ENCODE data around the gene ARHGAP32.

The ARHGAP32 gene

DNA sequence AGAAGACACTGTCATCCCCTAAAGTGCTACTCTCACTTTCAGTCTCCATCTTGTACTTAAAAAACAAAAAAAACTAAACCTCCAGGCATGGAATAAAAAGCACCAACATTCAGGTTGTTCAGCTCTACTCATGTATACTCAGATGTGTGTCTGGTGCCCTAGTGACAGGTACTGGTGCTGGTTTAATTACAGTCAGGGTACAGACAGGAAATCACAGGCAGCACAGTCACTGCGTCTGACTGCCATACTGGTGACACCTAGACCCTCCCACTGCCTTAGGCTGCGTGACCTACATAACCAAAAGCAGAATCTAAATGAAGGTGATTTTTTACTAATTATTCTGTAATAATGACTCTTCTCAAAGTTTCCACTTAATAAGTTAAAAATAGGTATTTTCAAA lies at the start of gene ARHGAP32:
ARHGAP32 (minus strand) TSS at position 176 of the 400 bp plus-strand sequence; CDS start at position 49, 127 bp downstream.
- DNase-seq (ENCODE audit: low read depth in 2 of 2) = no peak

DNA sequence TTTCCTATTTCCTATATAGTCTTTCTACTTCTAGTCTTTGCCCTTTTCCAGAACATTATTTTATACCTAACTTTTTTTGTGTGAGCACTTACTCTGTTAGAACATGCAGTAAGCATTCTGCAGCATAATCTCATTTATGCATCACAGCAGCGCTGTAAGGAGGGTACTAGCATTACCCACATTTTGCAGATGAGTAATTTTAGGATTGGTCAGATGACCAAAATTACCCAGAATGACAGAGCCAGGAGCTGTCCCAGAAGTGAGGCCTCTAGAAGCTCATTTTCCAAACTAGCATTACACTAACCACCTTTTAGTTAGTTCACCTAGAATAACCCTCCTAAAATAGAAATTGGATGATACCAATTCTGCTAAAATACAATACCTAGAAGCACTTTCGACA lies 47.1 kb upstream of the ARHGAP32 start:
- DNase-seq (ENCODE audit: low read depth in 2 of 2) = no peak

DNA sequence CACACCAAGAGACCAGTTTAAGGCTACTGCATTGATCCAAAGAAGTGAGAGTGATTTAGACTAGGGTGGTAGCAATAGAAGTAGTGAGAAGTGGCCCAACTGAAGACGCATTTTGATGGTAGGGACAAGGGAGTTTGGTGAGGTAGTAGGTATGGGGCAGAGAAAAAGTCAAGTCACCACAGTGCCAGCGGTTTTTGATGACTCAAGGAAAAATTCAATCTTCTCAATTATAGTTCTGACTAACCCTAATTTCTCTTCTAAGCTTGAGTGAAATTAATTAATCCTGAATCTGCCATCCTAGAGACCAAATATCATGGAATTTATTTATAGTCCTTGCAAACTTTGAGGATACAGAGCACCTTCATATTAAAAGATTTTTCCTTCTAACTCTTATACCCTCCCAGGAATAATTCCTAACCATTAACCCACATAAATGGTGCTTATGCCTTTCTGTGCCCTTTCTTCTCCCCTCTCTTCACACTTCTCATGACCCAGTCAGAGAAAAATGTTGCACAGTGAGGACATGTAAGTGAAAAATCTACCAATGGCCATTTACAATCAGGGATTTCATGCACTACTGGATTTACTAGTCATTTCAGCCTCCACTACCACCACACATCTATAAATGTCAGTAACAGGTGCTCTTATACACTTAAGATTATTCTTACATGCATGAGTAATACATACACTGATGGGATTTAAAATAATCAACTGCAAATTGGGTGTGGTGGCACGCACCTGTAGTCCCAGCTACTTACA lies 45.9 kb upstream of the ARHGAP32 start:
- no peak for DNase-seq (ENCODE audit: low read depth in 2 of 2)

DNA sequence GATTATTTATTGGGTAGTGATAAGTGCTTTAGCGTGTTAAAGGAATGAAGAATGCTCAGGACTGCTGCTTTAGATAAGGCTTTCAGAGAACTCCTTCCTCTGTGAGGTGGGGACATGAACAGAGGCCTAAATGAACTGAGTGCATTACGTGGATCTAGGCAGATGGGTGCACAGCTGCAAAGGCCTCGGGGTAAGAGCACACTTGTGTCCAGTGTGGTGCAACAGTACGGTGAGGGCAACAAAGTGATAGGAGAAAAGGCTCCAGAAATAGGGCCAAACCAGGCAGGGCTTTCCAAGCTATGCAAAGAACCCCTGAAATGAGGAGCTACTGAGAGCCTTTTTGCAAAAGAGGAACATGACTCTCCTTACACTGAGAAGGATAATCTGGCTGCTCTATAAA lies 45.3 kb upstream of the ARHGAP32 start:
- no peak for DNase-seq (ENCODE audit: low read depth in 2 of 2)

DNA sequence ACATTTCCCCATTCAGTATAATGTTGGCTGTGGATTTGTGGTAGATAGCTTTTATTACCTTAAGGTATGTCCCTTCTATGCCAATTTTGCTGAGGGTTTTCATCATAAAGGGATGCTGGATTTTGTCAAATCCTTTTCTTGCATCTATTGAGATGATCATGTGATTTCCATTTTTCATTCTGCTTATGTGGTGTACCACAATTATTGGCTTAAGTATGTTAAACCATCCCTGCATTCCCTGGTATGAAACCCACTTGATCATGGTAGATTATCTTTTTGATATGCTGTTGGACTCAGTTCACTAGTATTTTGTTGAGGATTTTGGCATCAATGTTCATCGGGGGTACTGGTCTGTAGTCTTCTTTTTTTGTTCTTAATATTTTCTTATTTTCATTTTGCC lies 44.7 kb upstream of the ARHGAP32 start:
- no peak for DNase-seq (ENCODE audit: low read depth in 2 of 2)

DNA sequence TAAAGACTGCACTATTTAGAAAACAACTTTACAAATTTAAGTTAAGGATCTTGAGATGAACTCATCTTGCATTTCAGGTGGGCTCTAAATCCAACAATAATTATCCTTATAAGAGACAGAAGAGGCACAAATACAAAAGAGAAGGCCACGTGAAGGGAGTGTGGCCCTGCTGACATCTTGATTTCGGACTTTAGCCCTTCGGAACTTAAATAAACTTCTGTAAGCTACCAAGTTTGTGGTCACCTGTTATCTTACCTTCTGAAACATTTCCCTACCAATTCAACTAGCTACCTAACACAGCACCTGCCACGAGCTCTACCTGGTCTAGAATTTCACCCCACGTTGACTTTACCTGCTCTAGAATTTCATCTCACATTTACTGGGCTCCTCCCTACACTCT lies 42.9 kb upstream of the ARHGAP32 start:
- DNase-seq (ENCODE audit: low read depth in 2 of 2) = no peak

DNA sequence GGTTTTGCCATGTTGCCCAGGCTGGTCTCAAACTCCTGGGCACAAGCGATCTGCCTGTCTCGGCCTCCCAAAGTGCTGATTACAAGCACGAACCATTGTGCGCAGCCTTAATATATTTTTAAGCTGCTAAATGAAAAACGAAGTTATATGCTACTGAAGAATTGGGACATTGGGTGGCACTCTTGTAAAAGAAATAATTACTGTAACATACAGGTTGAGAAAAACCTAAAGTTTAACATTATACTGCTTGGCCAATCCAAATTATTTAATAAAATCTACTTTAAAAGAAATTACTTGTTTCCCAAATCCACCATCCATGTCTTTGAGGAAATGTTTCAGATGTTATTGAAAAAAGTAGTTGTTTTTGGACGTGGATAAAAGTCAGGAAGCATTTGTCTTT lies 37.9 kb upstream of the ARHGAP32 start:
- no peak for DNase-seq (ENCODE audit: low read depth in 2 of 2)

DNA sequence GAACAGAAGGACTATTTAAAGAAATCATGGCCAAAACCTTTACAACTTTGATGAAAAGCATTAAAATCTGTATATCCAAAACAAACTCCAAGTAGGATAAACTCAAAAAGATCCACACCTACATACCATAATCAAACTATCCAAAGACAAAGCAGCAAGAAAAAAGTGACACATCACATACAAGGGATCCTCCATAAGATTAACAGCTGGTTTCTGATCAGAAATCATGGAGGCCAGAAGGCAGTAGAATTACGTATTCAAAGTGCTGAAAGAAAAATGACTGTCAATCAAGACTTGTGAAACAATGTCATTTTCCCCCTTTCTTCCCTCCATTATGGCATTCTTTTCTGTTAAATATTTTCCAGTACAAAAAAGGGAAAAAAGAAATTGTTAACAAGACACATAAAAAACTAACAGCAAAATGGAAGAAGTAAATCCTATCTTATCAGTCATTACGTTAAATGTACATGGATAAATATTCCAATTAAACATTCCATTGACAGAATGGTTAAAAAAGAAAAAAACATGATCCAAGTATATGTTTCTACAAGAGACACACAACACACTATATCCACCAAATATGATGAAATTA lies 34.2 kb upstream of the ARHGAP32 start:
- DNase-seq (ENCODE audit: low read depth in 2 of 2) = no peak

DNA sequence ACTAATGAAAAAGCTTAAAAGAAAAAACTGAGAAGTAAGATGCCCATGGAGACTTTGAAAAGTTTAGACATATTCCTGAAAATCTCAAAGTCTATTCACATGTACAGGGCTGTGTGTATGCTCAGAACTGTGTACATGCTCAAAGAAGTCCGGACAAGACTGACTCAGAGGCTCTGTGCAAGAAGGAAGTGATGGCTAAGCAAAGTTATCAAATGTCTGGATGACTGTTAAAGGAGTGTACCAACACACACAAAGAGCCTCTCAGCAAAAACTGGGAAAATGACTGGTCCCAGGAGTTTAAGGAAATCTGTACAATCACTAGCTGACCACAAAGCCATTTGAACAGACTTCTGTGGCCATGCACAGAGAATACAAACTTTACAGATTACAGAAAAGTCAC lies 33.1 kb upstream of the ARHGAP32 start:
- no peak for DNase-seq (ENCODE audit: low read depth in 2 of 2)

DNA sequence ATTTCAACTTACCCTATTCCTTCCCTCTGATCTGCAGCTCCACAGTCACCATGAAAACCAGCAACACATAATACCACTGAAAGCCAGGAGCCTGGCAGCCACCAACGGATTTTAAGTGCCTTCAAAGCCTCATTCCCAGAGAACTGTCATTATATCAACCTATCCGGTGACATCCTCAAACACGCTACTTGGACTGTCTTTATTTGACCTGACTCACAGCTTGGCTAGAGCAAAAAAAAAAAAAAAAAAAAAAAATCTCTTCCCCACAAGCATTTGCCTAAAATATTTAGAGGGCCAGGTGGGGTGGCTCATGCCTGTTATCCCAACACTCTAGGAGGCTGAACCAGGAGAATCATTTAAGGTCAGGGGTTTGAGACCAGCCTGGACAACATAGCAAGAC lies 32.4 kb upstream of the ARHGAP32 start:
- no peak for DNase-seq (ENCODE audit: low read depth in 2 of 2)

DNA sequence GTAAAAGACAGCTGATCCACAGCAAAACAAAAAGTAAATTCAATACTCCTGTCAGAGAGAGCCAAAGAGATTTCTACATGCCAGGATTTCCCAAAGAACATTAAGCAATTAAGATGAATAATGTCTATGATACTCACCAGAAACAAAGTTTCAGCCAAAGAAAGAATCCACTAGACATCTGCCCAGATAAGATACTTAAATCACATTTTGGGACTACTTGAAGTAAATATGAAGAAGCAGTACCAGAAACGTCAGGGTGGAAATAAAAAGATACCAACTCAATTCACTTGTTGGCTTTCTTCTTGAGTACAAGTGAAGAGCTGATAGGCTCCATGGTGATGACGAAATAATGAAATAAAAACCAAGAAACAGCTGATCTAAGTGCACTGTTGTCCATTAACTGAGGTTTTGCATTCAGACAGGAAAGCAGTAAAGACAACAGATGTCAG lies 31.6 kb upstream of the ARHGAP32 start:
- no peak for DNase-seq (ENCODE audit: low read depth in 2 of 2)

DNA sequence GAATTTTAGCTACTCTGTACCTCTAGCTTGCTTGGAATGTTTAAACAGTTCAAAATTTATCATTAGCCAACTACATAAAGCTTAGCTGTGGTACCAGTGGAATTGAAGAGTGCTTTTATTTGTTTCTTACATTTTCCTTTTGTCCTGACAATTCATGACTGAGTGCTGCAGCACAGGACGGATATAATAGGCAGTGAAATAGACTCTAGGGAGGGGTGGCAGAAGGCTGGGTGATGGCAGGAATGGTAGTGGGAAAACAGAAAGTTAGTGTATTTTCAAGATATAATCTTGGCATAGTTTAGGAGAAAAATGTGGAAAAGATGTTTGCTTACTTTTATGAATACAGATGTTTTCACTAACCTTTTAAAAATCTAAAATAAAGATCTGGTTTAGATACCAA lies 31.1 kb upstream of the ARHGAP32 start:
- no peak for DNase-seq (ENCODE audit: low read depth in 2 of 2)

DNA sequence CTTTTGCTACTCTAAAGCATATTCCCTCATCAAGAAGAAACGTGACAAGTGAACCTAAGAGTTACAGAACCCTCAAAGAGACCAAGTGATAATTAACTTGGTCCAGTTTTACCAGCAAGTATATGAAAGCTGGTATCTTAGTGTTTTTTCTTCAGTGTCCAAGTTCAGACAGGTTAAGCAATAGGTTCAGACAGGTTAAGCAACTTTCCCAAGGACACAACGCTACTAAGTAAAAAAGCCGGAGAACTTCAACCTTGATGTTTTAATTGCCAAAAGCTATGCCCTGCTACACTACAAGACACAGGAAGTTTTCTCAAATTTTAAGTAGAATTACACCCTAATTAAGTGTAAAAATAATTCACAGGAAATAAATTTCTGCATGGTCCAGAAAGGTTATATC lies 30.0 kb upstream of the ARHGAP32 start:
- DNase-seq (ENCODE audit: low read depth in 2 of 2) = no peak

DNA sequence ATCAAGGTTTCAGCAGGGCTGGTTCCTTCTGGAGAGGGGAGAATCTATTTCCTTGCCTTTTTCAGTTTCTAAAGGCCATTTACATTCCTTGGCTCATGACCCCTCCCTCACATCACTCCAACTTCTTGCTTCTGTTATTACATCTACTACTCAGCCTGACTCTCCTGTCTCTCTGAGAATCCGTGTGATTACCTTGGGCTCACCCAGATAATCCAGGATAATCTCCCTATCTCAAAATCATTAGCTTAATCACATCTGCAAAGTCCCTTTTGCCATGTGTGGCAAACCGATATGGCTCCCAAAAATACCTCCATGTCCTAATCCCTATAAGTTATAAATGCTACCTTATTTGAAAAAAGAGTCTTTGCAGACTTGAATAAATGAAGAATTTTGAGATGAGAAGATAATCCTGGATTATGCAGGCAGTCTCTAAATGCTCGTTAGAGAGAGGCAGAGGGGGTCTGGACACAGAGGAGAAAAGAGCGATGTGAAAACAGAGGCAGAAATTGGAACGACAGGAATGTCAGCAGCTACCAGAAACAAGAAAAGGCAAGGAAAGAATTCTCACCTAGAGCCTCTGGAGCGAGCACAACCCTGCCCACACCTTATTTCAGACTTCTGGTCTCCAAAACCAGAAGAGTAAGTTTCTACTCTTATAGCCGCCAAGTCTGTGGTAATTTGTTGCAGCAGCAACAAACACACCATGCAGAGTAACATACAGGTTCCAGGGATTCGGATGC lies 23.6 kb upstream of the ARHGAP32 start:
- DNase-seq (ENCODE audit: low read depth in 2 of 2) = no peak

DNA sequence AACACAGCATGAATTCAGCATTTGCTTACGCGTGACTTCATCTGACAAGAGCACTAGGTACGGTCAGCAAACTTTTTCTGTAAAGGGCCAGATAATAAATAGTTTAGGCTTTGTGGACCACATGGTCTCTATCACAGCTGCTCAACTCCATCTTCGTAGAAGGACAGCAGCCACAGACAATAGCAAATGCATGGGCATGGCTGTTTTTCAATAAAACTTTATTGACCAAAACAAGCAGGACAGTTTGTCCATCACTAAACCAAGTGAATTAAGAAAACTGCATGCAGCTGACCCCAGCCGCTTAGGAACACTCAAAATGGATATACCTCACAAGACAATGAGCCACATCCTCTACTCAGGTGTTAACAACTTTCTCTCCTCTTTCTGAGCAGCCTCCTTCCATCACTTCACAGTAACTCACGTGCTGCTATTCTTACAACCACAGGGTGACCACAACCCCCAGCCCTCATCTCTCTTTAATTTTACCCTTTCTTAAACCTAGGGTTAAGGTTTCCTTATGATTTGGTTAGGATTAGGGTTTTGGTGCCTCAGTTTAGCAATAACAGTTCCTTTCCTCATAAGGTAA lies 22.7 kb upstream of the ARHGAP32 start:
- no peak for DNase-seq (ENCODE audit: low read depth in 2 of 2)

DNA sequence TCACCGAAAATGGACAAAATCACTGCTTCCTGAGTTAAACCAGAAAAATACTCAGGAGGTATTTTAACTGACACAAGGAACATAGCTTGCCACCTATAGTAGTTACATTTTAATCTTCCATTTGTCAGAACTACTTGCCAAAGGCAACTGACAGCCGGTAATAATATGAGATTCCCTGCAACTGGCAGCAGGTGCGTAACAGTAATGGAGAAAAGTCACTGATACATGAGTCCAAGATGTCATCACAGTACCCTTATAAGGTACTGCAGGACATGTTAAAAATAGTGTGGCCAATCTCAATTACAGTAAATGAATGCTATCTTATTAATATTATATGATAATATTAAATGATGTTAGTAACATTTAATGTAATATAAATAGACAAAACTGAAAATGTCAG lies 21.1 kb upstream of the ARHGAP32 start:
- no peak for DNase-seq (ENCODE audit: low read depth in 2 of 2)

DNA sequence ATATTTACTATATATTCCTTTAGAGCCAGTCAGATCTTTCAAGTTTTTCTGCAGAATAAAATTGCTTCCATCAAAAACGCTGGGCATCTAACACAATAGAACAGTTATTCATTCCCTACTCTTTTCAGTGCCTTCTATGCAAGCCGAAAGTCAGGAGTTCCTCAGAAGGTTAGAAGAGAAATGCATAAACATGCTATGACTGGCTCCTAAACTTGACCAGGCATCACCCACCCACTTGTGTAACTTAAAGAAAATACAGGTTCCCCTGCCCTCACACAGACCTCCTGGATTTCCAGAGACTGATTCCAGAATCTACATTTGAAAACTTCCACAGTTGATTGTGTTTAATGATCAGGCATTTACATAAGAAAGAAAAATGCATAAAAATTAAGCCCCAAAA lies 19.3 kb upstream of the ARHGAP32 start:
- no peak for DNase-seq (ENCODE audit: low read depth in 2 of 2)

DNA sequence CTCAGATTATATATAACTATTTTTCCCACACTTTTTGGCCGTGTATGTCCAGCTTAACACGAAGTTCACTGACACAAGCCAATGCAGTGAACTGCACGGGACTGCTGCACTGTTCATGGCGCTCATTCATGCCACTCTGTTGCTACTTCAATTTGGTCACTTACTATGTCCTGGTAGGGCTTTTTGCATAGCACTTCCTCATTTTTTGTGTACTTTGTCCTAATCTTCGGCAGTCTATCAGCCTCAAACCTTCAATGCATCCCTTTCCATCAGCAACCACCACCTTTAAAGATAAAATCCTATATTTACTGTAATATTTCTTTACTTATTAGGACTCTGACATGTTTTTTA lies 18.7 kb upstream of the ARHGAP32 start:
- no peak for DNase-seq (ENCODE audit: low read depth in 2 of 2)

DNA sequence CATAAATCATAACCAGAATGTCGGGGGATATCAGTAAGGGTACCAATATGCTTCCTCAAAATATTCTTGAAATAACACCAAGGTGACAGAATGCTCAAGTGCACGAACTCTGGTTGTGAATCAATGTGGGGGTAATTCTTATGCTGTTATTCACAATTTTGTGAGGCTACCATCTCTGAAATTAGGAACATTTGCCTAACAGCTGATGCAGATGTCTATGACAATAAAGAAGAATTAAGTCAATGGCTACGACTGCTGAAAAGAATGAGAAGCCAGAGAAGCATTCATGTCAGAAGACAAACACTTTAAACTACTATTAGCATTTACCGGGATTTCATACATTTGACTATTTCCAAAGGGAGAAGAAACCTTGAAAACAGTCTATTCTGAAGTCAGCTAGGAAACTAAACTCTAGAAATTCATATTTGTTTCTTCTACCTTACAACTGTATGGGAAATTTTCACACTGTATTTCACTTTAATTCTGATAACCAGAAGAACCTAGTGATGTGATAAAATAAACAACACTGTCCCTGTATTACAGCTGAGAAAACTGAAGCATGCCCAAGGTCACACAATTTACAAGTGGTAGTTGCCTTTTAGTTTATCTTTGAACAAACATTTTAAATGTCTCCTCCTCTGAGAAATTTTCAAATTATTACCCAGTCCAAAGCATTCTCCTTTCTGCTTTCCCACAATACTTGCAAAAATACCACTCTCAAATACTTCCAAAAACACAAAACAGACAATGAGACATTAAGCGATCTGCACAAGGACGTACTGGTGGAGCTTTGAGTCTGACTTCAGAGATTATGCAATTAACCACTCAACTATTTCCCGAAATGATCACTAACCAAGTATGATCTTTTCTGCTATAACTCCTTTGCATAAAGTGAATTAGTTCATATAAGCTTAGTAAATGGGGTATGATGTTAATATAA lies 18.0 kb upstream of the ARHGAP32 start:
- no peak for DNase-seq (ENCODE audit: low read depth in 2 of 2)

DNA sequence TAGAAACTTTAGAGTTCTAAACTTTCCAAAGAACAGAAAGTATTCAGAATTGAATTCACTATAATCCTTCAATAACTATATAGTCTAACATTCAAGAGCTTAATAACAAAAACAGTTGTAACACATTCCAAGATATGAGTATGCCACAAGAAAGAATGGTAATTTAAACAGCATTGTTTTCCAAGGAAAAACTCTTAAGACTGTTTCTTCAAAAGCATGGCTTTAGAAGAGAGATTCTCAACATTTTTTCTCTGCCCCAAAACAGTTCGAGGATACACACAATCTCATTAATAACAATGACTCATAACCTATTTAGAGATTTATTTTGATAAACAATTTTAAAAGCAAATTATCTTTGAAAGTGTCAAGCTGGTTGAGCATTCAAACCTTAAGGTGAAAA lies 16.7 kb upstream of the ARHGAP32 start:
- no peak for DNase-seq (ENCODE audit: low read depth in 2 of 2)

DNA sequence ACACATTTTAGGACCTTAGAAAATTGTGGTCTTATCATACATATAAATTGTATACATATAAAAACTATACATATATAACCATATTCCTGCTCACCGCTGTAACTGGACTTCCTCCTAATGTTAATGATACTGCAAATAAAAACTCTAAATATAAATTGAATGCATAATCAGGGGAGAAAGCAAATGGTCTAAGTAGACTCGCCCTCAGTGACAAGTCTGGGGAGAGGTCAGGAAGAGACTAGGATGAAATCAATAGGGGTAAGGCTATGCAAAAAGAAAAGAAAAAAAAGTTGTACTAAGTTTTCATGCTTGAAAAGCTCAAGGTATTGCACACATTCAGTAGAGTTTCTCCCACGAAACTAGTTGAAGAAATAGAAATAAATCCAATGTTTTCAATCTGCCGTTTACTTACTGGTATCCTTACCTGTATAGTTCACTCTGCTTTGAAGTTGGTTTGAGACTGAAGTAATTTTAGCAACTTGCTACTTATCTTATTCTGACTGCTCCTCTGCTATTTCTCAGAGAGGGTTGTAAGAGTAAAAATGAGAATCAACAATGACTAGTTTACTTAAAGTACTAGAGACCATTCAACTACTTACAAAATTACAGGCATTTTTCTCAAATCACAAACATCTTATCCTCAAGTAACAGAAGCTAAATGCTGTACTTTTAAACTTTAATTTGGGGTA lies 12.2 kb upstream of the ARHGAP32 start:
- no peak for DNase-seq (ENCODE audit: low read depth in 2 of 2)

Data from stimulated activated CD4-positive, alpha-beta T cell treated with anti-CD3 and anti-CD28 coated beads, Interleukin-4, amount 100 ng/mL, for 48 hours (primary cell).